HepG2 (cell line): ENCODE data around the gene NOXA1. TPM values are rescaled to one million over a fixed set of nuclear protein-coding genes. Genes with fewer than 3 reads are reported as not detected.

ENCODE experiments used
- CC2D1A ChIP-seq: sonication (generic); formaldehyde crosslinking; IDR thresholded peaks from 2 replicates; pipeline ENCODE4 v1.8.1; 2023; ENCODE audit warnings: mild to moderate bottlenecking, missing genetic modification reagents
- CEBPZ ChIP-seq: IDR thresholded peaks from 2 replicates; pipeline ENCODE4 v1.6.1; 2012; ENCODE audit warnings: low read length, improper control_type of control experiment
- CENPBD1 ChIP-seq: sonication (generic); formaldehyde crosslinking; IDR thresholded peaks from 2 replicates; pipeline ENCODE4 v1.8.0; 2022; ENCODE audit warnings: missing genetic modification reagents, low read depth, mild to moderate bottlenecking, borderline replicate concordance
- FOXA1 ChIP-seq, 2 experiments: fragments of 450-650 bp in 1 of 2; sonication (generic) in 1 of 2; formaldehyde crosslinking in 1 of 2; IDR thresholded peaks; 2 replicates each; pipeline versions ENCODE4 v1.4.0 to v1.6.1; 2016 to 2020; ENCODE audit warnings: missing genetic modification reagents in 1 of 2
- FOXA3 ChIP-seq: IDR thresholded peaks from 2 replicates; pipeline ENCODE4 v1.6.1; 2016; ENCODE audit warnings: missing genetic modification reagents, missing compliant biosample characterization
- FOXP1 ChIP-seq, 2 experiments: fragments of 450-650 bp in 1 of 2; IDR thresholded peaks; 2 replicates each; pipeline ENCODE4 v1.6.1; 2017 to 2018; ENCODE audit warnings: antibody characterized with exemption in 1 of 2
- HMGA1 ChIP-seq: sonication (generic); formaldehyde crosslinking; conservative IDR thresholded peaks from 2 replicates; pipeline ENCODE4 v1.4.0; 2020; ENCODE audit warnings: missing genetic modification reagents
- HNF4G ChIP-seq, 2 experiments: sonication (generic) in 1 of 2; formaldehyde crosslinking in 1 of 2; IDR thresholded peaks; 2 replicates each; pipeline versions ENCODE4 v1.4.0 to v1.6.1; 2011 to 2020; ENCODE audit warnings: borderline replicate concordance in 2 of 2, low read depth in 2 of 2, mild to moderate bottlenecking in 2 of 2, low read length in 1 of 2, missing genetic modification reagents in 1 of 2, moderate library complexity in 1 of 2
- KDM2A ChIP-seq: sonication (generic); formaldehyde crosslinking; IDR thresholded peaks from 2 replicates; pipeline ENCODE4 v1.4.0; 2020; ENCODE audit warnings: low read depth, missing genetic modification reagents, borderline replicate concordance
- LBX2 ChIP-seq: sonication (generic); formaldehyde crosslinking; IDR thresholded peaks from 2 replicates; pipeline ENCODE4 v1.5.0; 2020; ENCODE audit warnings: missing genetic modification reagents, mild to moderate bottlenecking, borderline replicate concordance
- MATR3 ChIP-seq: sonication (generic); formaldehyde crosslinking; IDR thresholded peaks from 2 replicates; pipeline ENCODE4 v1.4.0; 2020; ENCODE audit warnings: missing genetic modification reagents
- MED1 ChIP-seq: sonication (generic); formaldehyde crosslinking; IDR thresholded peaks from 2 replicates; pipeline ENCODE4 v1.4.0; 2020; ENCODE audit warnings: missing genetic modification reagents
- MIER3 ChIP-seq: IDR thresholded peaks from 2 replicates; pipeline ENCODE4 v1.6.1; 2016; ENCODE audit warnings: missing compliant biosample characterization, borderline replicate concordance
- MYPOP ChIP-seq: sonication (generic); formaldehyde crosslinking; IDR thresholded peaks from 2 replicates; pipeline ENCODE4 v1.8.1; 2023; ENCODE audit warnings: mild to moderate bottlenecking, moderate library complexity, missing genetic modification reagents
- NCOR1 ChIP-seq: fragments of 200-600 bp; sonication (generic); IDR thresholded peaks from 2 replicates; pipeline ENCODE4 v1.7.0; 2017; ENCODE audit warnings: antibody characterized with exemption, low read length, borderline replicate concordance
- NFYB ChIP-seq: sonication (generic); formaldehyde crosslinking; IDR thresholded peaks from 2 replicates; pipeline ENCODE4 v1.4.0; 2020; ENCODE audit warnings: missing genetic modification reagents
- PHF5A ChIP-seq: IDR thresholded peaks from one replicate; pipeline ENCODE4 v1.6.1; 2018; ENCODE audit warnings: low read depth, missing genetic modification reagents; ENCODE audit not compliant: unreplicated experiment
- PPARG ChIP-seq: conservative IDR thresholded peaks from 2 replicates; pipeline ENCODE4 v1.6.1; 2016; ENCODE audit warnings: missing biosample characterization, missing genetic modification reagents
- RFX5 ChIP-seq: IDR thresholded peaks from 2 replicates; pipeline ENCODE4 v1.6.1; 2011; ENCODE audit warnings: low read depth, low read length, improper control_type of control experiment
- SMC3 ChIP-seq: IDR thresholded peaks from 2 replicates; pipeline ENCODE4 v1.6.1; 2011; ENCODE audit warnings: low read length, improper control_type of control experiment
- SMYD3 ChIP-seq: sonication (generic); formaldehyde crosslinking; IDR thresholded peaks from 2 replicates; pipeline ENCODE4 v1.8.1; 2023; ENCODE audit warnings: mild to moderate bottlenecking, missing genetic modification reagents
- SOX6 ChIP-seq, 2 experiments: fragments of 450-650 bp in 1 of 2; sonication (generic) in 1 of 2; formaldehyde crosslinking in 1 of 2; IDR thresholded peaks; 2 replicates each; pipeline versions ENCODE4 v1.4.0 to v1.6.1; 2017 to 2020; ENCODE audit warnings: antibody characterized with exemption in 1 of 2, mild to moderate bottlenecking in 1 of 2, missing genetic modification reagents in 1 of 2
- ZFP1 ChIP-seq: IDR thresholded peaks from 2 replicates; pipeline ENCODE4 v1.6.1; 2016
- ZNF20 ChIP-seq: sonication (generic); formaldehyde crosslinking; IDR thresholded peaks from 2 replicates; pipeline ENCODE4 v1.4.0; 2020; ENCODE audit warnings: mild to moderate bottlenecking, moderate library complexity, missing genetic modification reagents
- ZSCAN20 ChIP-seq: sonication (generic); formaldehyde crosslinking; IDR thresholded peaks from 2 replicates; pipeline ENCODE4 v1.4.0; 2020; ENCODE audit warnings: missing genetic modification reagents, mild to moderate bottlenecking, borderline replicate concordance
- polyA plus RNA-seq, 8 experiments: library from polyadenylated mRNA; depleted of rRNA in 3 of 8; stranded (reverse) in 7 of 8; unstranded in 1 of 8; fragments of >200 nt; fragmentation: Illumina TruSeq in 4 of 8; extraction: Trizol in 4 of 8; gene quantifications; 2 replicates each; pipeline versions ENCODE4 v1.2.1 to v1.2.3, GENCODE V29; 2011 to 2016; ENCODE audit warnings: low read depth in 4 of 8, missing spikeins in 1 of 8, mixed read lengths in 1 of 8; ENCODE audit not compliant: insufficient read depth in 1 of 8
- total RNA-seq, 5 experiments: library from RNA; depleted of rRNA; stranded (reverse); fragments of >200 nt; fragmentation: Illumina TruSeq; extraction: Trizol; gene quantifications; 2 replicates each; pipeline ENCODE4 v1.2.3, GENCODE V29; 2016; ENCODE audit warnings: low read depth in 1 of 5

Gene NOXA1
- total and polyA plus RNA-seq, 2 of the 13 experiments (the other 11 are each of a cell fraction or from before 2014, with no cell fraction given), result 0.78 to 1.2 TPM

- TF ChIP-seq PHF5A (CRISPR knock-in tag) (no peak), ZFP1 (CRISPR knock-in tag) (no peak; the same call in 1 of the 2 replicates), FOXP1 (IDR thresholded peaks at IDR 0.05) (no peak), FOXP1 (CRISPR knock-in tag; IDR thresholded peaks at IDR 0.05) (peak; percentile 81), MED1 (CRISPR knock-in tag) (peak; percentile 38; the same call in 1 of the 2 replicates), HMGA1 (CRISPR knock-in tag) (no peak), ZSCAN20 (no peak), PPARG (no peak), FOXA3 (CRISPR knock-in tag) (peak; percentile 50; the same call in 1 of the 2 replicates), ZNF20 (CRISPR knock-in tag) (no peak), MIER3 (no peak), CC2D1A (CRISPR knock-in tag) (no peak), SOX6 (IDR thresholded peaks at IDR 0.05) (no peak), SOX6 (CRISPR knock-in tag; IDR thresholded peaks at IDR 0.05) (0 out of 2 replicates have a peak, but pooled peaks have one; percentile 13), SMYD3 (CRISPR knock-in tag) (no peak), LBX2 (CRISPR knock-in tag) (no peak), MYPOP (CRISPR knock-in tag) (no peak), CENPBD1 (CRISPR knock-in tag) (no peak), NCOR1 (no peak), MATR3 (no peak), FOXA1 (IDR thresholded peaks at IDR 0.05) (no peak), FOXA1 (CRISPR knock-in tag; IDR thresholded peaks at IDR 0.05) (peak; percentile 52), CEBPZ (no peak), HNF4G (IDR thresholded peaks at IDR 0.05; ENCODE audit: borderline replicate concordance, low read depth, low read length) (no peak), HNF4G (CRISPR knock-in tag; IDR thresholded peaks at IDR 0.05; ENCODE audit: borderline replicate concordance, low read depth) (no peak), KDM2A (CRISPR knock-in tag) (peak; percentile 24; the same call in 1 of the 2 replicates), NFYB (CRISPR knock-in tag) (no peak), RFX5 (no peak), SMC3 (no peak)
Observed at GRCh38 chr9:137482094-137482781, 59.0 kb downstream of the NOXA1 start (continued).
